Right atrium auricular region (tissue), 2 donors: Measurements from ENCODE around the gene RTN4RL2. TPM values are rescaled to one million over a fixed set of nuclear protein-coding genes. Genes with fewer than 3 reads are reported as not detected.
A peak's percentile ranks its signal among the peaks of the same experiment; 100 is the strongest.

Experiments
- DNase-seq: peaks from one replicate; pipeline ENCODE4 v3.0.0-alpha.2; 2019; ENCODE audit warnings: low spot score
- H3K27ac ChIP-seq, 2 donors: fragments of 200-600 bp; sonication (generic); 1 replicate in 1 of 2; 2 replicates in 1 of 2; pipeline ENCODE4 v1.5.1; 2016 to 2019
- H3K27me3 ChIP-seq, 2 donors: fragments of 200-600 bp; sonication (generic); one replicate each; pipeline versions ENCODE4 v1.5.1 to v1.6.0; 2017 to 2019
- H3K36me3 ChIP-seq: fragments of 200-600 bp; sonication (generic); one replicate; pipeline ENCODE4 v1.5.1; 2016
- H3K4me1 ChIP-seq, 2 donors: fragments of 200-600 bp; sonication (generic); one replicate each; pipeline versions ENCODE4 v1.5.1 to v1.6.0; 2017 to 2019
- H3K4me3 ChIP-seq, 2 donors: fragments of 200-600 bp; sonication (generic); 1 replicate in 1 of 2; 2 replicates in 1 of 2; pipeline ENCODE4 v1.5.1; 2017 to 2019; ENCODE audit warnings: mild to moderate bottlenecking in 1 of 2, moderate library complexity in 1 of 2
- H3K9me3 ChIP-seq, 2 donors: fragments of 200-600 bp; sonication (generic); one replicate each; pipeline ENCODE4 v1.5.1; 2019
- CTCF ChIP-seq, 2 donors: fragments of 200-600 bp; sonication (generic); IDR thresholded peaks; one replicate each; pipeline ENCODE4 v1.5.1; 2019; ENCODE audit warnings: antibody characterized with exemption in 2 of 2
- total RNA-seq, 2 donors: library from RNA; depleted of rRNA; stranded (reverse); fragments of >200 nt; gene quantifications; one replicate each; pipeline ENCODE4 v1.1.0, GENCODE V29; 2016

The RTN4RL2 gene
- total RNA-seq = 1 to 10 TPM in 1 of 2 donors, under 1 TPM in 1; 0.94 to 1.3 TPM

DNA sequence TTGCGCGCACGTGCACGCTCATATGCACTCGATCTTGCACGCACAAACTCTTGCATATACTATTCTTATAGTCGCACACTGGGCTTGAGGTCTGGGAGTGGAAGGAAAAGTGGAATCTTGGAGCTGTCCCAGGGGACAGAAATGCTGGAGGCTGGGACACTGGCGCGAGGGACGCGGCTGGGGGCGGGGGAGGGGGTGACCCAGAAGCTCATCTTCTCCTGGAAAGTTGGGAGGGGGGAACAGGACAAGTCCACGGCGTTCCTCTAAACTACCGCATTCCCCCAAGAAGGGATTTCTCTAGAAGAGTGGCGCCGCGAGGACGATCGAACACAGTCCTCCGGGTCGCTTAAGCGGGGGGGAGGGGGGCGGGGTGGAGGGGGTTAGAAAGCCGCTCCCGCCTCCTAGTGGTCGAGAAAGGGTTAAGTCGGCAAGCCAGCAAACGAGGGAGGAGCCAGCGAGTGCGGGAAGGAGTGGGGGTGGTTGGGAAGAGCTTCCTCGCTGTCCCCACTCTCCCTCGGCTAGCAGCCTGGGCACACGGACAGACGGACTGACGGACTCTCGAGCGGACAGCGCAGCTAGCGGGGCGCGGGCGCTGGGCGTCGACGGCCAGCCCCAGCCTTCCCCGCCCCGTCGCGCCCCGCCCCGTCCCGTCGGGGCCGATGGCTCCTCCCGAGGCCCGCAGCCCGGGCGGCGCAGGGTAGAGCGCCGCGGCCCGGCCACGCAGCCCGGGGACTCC, at the start of gene RTN4RL2:
RTN4RL2 (plus strand) TSS at position 507 of the 736 bp plus-strand sequence. CDS start 338 bp downstream, outside the sequence.
- H3K36me3 ChIP-seq = no peaks in the 10 kb centered on the region
- DNase-seq = no peak
- H3K27ac ChIP-seq = no peak within 1 kb of the TSS
- peaks cover 0 to 41% of the 10 kb centered on the region in 2 donors for H3K4me1 ChIP-seq
- peak within 1 kb of the TSS; percentile 32 to 46 for H3K4me3 ChIP-seq
- H3K9me3 ChIP-seq = no peaks in the 10 kb centered on the region
- peak in 1 of 2 donors; percentile 43 for TF ChIP-seq CTCF (IDR thresholded peaks at IDR 0.05)
- peaks cover 12% of the 10 kb centered on the region in 2 donors for H3K27me3 ChIP-seq

DNA sequence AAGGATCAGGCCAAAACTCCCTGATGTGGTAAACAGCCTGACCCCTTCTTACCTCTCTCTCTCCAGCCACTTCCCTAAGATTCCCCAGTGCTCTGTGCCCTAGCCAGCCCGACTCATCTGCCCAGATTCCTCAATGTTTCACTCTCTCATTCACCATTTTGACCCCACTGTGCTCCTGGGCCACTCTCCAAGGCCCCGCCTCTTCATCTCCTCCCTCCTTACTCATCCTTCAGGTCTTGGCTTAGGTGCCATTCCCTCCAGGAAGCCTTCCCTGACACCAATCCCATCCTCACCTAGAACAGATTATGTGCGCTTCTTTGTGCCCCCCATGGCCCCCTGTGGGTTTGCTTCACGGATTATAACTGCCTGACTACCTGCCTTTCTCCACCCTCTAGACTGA, 46.6 kb upstream of the RTN4RL2 start:
- DNase-seq = no peak
- peaks cover 93% of the 10 kb centered on the region for H3K36me3 ChIP-seq
- no peak for TF ChIP-seq CTCF (IDR thresholded peaks at IDR 0.05)

DNA sequence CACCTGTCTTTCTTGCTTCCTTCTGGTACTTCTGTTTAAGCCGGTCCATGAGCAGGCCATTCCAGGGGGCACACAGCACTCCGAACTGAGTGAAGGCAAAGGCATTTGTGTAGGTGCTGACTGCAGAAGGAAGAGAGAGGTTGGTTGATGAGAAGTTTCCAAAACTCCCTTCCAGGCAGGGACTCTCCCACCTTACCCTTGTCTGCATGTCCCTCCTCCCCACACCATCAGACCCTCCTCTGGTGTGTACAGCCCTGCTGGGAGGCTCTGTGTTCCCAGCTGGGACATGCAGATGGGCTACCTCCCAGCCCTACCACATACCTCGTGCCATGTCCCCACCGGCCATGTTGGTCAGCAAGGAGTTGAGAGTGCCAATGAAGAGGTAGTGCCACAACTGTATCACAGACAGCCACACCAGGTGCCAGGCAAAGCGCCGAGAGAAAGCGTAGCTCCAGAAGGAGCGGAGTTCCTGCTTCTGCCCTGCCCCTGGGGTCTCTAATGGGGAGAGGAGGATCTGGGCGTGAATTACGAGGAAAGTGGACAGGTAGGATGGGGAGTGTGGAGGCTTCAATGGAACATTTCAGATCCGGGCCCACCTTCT, 45.6 kb upstream of the RTN4RL2 start:
- no peak for TF ChIP-seq CTCF (IDR thresholded peaks at IDR 0.05)
- no peaks in the 10 kb centered on the region for H3K27me3 ChIP-seq
- H3K4me1 ChIP-seq = peaks cover 0 to 12% of the 10 kb centered on the region in 2 donors
- no peak overlapping the region for H3K4me3 ChIP-seq
- H3K36me3 ChIP-seq = peaks cover 84% of the 10 kb centered on the region
- no peak overlapping the region for H3K27ac ChIP-seq
- DNase-seq = no peak
- no peaks in the 10 kb centered on the region for H3K9me3 ChIP-seq

More for the DNA sequence above, 46.6 kb upstream of the RTN4RL2 start:
- Histone ChIP-seq H3K4me1 (peaks cover 0 to 12% of the 10 kb centered on the region in 2 donors), H3K27me3 (no peaks in the 10 kb centered on the region), H3K27ac (no peak overlapping the region), H3K9me3 (no peaks in the 10 kb centered on the region), H3K4me3 (no peak overlapping the region)

DNA sequence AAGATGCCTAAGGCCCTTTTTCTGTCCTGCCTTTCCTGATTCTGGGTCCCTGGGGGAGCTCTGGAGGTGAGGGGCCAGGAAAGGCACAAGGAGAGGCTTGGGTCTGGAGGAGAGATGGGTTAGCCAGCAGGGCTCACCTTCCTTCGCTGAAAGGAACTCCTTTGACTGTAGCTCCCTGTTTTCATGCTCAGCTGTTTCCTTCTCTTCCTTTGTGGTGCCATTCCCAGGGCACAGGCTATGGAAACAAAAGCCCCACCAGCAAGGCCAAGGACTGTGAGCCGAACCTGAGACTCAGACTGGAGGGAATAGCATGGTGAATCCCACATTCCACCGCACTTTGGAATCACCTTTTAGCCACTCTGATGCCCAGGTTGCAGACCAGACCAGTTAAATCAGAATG, 43.9 kb upstream of the RTN4RL2 start:
- TF ChIP-seq CTCF (IDR thresholded peaks at IDR 0.05) = no peak
- no peak for DNase-seq
- peaks cover 75% of the 10 kb centered on the region for H3K36me3 ChIP-seq
- H3K9me3 ChIP-seq = no peaks in the 10 kb centered on the region
- no peak overlapping the region for H3K4me3 ChIP-seq
- H3K27me3 ChIP-seq = no peaks in the 10 kb centered on the region
- peaks cover 0 to 12% of the 10 kb centered on the region in 2 donors for H3K4me1 ChIP-seq
- no peak overlapping the region for H3K27ac ChIP-seq

GRCh38 chr11:57417056-57417455, 43.3 kb upstream of the RTN4RL2 start:
- Histone ChIP-seq H3K27me3 (no peaks in the 10 kb centered on the region), H3K27ac (no peak overlapping the region), H3K36me3 (peaks cover 71% of the 10 kb centered on the region), H3K9me3 (no peaks in the 10 kb centered on the region), H3K4me3 (no peak overlapping the region), H3K4me1 (peaks cover 0 to 12% of the 10 kb centered on the region in 2 donors)
- TF ChIP-seq CTCF (IDR thresholded peaks at IDR 0.05) = no peak
- DNase-seq = peak; percentile 70
